GM10266 (cell line): ENCODE results near the gene KLHL22.
"Not testable (repeated sequence)": the region's sequence is repeated elsewhere in the genome, so short reads cannot be mapped to it uniquely, and the experiment has no call there.

ENCODE experiments used
- DNase-seq: peaks from one replicate; pipeline ENCODE4 v3.0.0; 2012; ENCODE audit errors: extremely low spot score
- TF ChIP-seq, protein P1 (sequence below): IDR thresholded peaks from 2 replicates; pipeline ENCODE4 v1.5.1; 2012; ENCODE audit warnings: mild to moderate bottlenecking, low read depth; ENCODE audit not compliant: control insufficient read depth, insufficient read depth; ENCODE audit errors: missing control alignments

Gene KLHL22

DNA sequence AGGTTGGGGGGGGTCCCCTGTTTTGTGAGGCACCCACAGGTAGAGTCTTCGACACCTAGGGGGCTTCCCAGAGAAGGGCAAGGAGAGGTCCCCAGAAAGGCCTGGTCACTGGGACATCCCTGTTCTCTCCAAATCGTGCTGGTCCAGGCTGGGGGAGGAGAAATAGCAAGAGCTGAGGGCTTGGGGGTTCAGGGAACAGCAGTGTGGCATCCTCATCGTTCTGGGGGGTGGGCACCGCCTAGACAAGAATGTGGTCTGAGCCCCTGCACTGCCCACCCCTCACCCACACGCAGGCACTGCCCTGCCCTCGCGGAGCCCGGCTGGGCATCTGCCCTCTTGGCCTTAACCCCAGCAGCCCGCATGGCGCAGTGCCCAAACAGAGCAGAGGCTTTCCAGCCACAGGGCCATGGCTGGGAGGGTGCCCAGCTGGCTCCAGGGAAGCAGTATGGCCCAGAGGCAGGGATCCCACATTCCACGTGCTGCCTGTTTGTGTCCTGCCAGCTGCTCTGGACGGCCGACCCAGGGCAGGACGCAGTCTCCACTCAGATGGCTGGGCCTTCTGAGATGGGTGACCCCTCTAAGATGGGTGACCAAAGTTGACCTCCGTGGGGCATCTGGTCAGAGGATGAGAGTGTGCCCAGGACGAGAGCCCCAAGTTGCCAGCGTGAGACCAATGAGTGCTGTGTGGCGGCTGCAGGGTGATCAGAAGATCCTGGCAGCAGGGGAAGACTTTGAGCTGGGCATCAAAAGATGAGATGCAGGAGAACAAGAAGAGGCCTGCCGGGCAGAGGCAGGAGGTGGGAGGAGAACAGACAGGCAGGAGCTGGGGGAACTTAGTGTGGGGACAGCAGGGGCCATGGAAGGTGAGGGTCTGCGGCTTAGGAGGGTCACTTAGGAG is 72.3 kb downstream of the KLHL22 start:
- TF ChIP-seq, protein P1, sequence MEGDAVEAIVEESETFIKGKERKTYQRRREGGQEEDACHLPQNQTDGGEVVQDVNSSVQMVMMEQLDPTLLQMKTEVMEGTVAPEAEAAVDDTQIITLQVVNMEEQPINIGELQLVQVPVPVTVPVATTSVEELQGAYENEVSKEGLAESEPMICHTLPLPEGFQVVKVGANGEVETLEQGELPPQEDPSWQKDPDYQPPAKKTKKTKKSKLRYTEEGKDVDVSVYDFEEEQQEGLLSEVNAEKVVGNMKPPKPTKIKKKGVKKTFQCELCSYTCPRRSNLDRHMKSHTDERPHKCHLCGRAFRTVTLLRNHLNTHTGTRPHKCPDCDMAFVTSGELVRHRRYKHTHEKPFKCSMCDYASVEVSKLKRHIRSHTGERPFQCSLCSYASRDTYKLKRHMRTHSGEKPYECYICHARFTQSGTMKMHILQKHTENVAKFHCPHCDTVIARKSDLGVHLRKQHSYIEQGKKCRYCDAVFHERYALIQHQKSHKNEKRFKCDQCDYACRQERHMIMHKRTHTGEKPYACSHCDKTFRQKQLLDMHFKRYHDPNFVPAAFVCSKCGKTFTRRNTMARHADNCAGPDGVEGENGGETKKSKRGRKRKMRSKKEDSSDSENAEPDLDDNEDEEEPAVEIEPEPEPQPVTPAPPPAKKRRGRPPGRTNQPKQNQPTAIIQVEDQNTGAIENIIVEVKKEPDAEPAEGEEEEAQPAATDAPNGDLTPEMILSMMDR: no peak
- DNase-seq: no peak

DNA sequence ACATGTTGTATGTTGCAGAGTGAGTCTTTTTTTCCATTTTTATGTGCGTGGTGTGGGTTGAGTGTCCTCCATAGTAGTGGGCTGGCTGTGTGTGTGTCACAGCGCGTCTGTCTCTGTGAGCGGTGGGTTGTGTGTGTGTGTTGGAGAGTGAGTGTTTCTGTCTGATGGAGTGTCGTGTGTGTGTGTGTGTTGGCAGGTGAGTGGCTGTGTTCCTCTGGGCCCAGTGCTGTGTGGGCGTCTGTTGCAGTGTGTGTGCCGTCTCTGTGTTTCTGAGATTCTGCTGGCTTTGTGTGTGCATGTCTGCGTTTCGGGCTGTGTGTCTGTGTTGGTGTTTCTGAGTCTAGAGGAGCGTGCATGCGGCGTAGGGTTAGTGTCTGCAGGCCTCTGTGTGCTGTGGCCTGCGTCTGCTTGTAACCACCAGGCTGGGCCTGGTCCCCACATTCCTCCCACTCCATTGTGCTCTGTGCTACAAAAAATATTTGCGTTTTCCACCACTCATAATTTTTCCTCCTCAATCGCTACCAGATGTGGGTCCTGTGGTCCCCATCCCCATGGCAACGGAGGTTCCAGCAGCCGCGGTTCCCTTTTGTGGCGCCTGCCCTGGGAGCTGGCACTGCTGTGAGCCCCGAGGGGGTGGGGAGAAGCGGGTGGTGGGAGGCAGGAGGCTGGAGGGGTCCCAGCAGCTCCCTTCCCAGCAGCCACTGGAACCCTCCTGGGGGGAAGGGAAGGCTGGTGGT is 73.2 kb downstream of the KLHL22 start:
- TF ChIP-seq, protein P1: no peak
- no peak for DNase-seq

DNA sequence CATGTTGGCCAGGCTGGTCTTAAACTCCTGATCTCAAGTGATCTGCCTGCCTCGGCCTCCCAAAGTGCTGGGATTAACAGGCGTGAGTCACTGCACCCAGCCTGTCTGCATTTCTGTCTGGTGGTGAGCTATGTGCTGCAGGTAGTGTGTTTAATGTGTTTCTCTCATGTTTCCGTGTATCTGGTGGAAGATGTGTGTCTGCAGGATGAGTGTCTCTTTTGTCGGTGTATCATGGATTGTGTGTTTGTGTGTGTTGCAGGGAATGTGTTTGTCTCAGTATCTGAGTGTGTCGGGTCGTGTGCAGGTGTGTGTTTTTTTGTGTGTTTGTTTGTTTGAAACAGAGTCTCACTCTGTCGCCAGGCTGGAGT is 74.1 kb downstream of the KLHL22 start:
- TF ChIP-seq, protein P1: no peak
- no peak for DNase-seq

DNA sequence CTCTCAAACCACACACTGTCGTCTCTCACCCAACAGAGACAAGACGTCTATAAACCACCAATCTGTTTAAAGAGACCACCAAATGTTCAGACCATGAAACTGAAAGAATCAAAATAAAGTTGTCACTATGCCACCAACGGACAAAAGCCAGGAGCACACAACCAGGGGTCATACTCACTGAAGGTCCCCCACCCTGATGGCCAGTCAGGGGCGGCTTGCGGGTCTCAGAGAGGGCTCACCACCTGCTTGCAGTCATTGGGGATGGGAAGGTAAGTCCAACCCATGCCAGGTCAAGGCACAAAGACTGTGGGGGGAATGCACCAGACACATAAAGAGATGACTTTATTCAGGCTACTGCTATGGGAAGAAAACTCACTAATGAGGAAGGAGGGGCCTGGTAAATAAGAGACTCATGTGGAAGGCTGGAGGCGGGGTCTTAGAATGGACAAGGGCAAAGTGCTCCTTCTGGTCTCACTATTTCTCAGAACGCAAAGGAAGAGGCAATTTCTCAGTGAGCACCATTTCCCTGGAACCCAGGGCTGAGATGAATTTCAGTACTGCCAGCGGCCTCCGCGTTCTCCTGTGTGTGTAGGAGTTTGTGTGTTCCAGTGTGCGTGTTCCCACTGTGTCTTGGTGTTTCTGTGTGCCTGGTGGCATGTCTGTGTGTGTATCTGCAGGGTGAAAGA is 75.3 kb downstream of the KLHL22 start:
- no peak for DNase-seq
- TF ChIP-seq, protein P1: no peak

DNA sequence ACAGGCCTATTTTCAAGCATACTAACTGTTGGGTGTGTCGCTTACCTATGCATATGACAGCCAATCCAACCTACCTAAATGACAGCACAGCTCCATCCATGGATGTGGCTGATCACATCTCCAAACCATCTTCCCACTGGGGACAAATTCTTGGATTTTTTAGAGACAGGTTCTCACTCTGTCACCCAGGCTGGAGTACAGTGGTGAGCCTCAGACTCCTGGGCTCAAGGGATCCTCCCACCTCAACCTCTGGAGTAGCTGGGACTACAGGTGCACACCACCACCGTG is 76.0 kb downstream of the KLHL22 start:
- no peak for DNase-seq
- TF ChIP-seq, protein P1: no peak

DNA sequence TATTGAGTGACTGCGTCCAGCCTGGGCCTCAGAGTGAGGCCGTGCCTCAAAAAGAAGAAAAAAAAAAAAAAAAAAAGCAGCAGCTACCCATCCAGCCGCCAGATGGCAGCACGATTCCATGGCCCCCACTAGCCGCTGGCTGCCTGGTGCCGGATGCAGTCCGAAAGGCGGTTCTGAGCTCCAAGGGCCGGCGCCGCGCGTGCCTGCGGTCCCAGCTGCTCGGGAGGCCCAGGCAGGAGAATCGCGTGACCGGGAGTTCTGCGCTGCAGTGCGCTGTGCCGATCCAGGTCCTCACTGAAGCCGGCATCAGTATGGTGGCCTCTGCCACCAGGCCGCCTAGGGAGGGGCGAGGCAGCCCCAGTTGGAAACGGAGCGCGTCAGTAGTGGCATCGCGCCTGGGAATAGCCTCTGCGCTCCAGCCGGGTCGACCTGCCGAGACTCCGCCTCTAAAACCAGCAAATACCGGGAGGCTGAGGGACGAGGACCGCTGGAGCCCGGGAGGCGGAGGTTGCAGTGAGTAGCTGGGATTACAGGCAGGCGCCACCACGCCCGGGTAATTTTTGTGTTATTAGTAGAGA is 77.3 kb downstream of the KLHL22 start:
- TF ChIP-seq, protein P1: peak; percentile 74
- DNase-seq: peak; percentile 84

DNA sequence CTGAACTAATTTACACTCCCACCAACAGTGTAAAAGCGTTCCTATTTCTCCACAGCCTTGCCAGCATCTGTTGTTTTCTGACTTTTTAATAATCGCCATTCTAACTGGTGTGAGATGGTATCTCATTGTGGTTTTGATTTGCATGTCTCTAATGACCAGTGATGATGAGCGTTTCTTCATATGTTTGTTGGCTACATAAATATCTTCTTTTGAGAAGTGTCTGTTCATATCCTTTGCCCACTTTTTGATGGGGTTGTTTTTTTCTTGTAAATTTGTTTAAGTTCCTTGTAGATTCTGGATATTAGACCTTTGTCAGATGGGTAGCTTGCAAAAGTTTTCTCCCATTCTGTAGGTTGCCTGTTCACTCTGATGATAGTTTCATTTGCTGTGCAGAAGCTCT is 79.9 kb downstream of the KLHL22 start:
- not testable (repeated sequence) for DNase-seq

DNA sequence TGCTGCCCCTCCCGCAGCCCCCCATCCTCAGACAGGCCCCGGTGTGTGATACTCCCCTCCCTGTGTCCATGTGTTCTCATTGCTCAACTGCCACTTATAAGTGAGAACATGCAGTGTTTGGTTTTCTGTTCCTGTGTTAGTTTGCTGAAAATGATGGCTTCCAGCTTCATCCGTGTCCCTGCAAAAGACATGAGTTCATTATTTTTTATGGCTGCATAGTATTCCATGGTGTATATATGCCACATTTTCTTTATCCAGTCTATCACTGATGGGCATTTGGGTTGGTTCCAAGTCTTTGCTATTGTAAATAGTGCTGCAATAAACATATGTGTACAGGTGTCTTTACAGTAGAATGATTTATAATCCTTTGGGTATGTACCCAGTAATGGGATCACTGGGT is 80.4 kb downstream of the KLHL22 start:
- DNase-seq: not testable (repeated sequence)
